Measurements from ENCODE around the gene TM2D3.

GRCh38 chr15:101675796-101676582 lies 23.8 kb upstream of the TM2D3 start:
- no peak for TF ChIP-seq LEF1 (IDR thresholded peaks at IDR 0.05; ENCODE audit: borderline replicate concordance)
- TF ChIP-seq HDGF (IDR thresholded peaks at IDR 0.05; ENCODE audit: borderline replicate concordance), result no peak
- no peak for TF ChIP-seq SP1 (IDR thresholded peaks at IDR 0.05)
- TF ChIP-seq BHLHE40 (IDR thresholded peaks at IDR 0.05; ENCODE audit: borderline replicate concordance), result no peak
- no peak for TF ChIP-seq ARNT (IDR thresholded peaks at IDR 0.05)
- TF ChIP-seq TARDBP (IDR thresholded peaks at IDR 0.05), result no peak
- TF ChIP-seq ELF4 (IDR thresholded peaks at IDR 0.05), result no peak
- TF ChIP-seq PKNOX1 (IDR thresholded peaks at IDR 0.05), result no peak
- no peak for TF ChIP-seq FOXK2 (IDR thresholded peaks at IDR 0.05)
- TF ChIP-seq FOXA1 (IDR thresholded peaks at IDR 0.05), result no peak
- no peak for TF ChIP-seq FOXM1 (IDR thresholded peaks at IDR 0.05; ENCODE audit: borderline replicate concordance)
- no peak for TF ChIP-seq L3MBTL2 (conservative IDR thresholded peaks at IDR 0.05)
- TF ChIP-seq SUZ12 (IDR thresholded peaks at IDR 0.05), result no peak

All from HEK293T (cell line).